Measurements from ENCODE around the gene TLCD5. TPM values are rescaled to one million over a fixed set of nuclear protein-coding genes. Genes with fewer than 3 reads are reported as not detected.
A peak's percentile ranks its signal among the peaks of the same experiment; 100 is the strongest.

TLCD5 gene
- total RNA-seq: 1 to 10 TPM in 2 of 4 donors, under 1 TPM in 2; 0.53 to 2.5 (median 1.4) TPM
- polyA plus RNA-seq: under 1 TPM; 0.39 to 0.94 (median 0.48) TPM
- long read RNA-seq, donor 1, full-length matches to known transcripts: 1 of 1 reads
- long read RNA-seq, donor 1, partial matches to known transcripts: 0 of 1 reads
- long read RNA-seq, donor 1, other reads (novel, unspliced or antisense): 0 of 1 reads
- long read RNA-seq, donor 2, partial matches to known transcripts: 0 of 1 reads
- long read RNA-seq, donor 2, other reads (novel, unspliced or antisense): 0 of 1 reads

DNA sequence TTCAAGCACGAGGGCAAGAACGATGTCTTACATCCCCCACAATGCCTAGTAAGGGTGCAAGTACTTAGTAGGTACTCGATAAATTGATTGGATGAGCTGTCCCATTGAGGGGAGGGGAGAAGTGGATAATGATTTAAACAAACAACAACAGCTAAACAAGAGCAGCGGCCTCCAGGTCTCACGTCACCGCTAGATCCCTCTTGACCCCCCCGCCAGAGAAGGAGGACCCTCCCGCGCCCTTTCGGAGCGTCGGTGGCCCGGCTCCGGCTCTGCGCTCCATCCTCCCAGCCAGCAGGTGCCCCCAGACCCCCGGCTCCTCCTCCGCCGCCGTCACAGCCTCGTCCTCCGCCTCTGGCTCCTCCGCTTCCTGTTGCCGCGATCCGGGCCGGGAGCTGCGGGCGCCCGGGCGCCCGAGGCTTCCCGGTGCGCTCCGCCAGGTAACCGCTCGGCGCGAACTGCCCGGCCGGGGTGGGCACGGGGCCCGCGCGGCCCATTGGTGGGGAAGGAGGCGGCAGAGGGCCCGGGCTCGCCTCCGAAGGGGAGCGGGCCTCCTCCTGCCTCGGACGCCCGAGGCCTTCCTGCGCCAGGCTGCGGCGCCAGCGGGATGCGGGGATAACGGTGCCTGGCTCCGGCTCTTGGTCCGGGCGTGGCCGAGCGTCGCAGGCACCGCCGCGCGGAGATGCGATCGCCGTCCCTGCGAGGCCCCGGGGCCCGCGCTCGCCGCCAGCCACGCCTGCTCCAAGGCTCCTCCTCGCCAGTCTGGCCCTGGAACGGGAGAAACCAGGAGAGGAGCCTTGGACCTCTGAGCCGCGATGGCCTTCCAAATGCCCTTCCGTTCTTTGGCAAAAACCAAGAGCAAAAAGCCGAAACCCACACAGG, at the start of gene TLCD5:
TSS of gene TLCD5 (plus strand) at position 368 of the 879 bp plus-strand sequence. CDS start 2,143 bp downstream, outside the sequence.
- TF ChIP-seq, protein P1, sequence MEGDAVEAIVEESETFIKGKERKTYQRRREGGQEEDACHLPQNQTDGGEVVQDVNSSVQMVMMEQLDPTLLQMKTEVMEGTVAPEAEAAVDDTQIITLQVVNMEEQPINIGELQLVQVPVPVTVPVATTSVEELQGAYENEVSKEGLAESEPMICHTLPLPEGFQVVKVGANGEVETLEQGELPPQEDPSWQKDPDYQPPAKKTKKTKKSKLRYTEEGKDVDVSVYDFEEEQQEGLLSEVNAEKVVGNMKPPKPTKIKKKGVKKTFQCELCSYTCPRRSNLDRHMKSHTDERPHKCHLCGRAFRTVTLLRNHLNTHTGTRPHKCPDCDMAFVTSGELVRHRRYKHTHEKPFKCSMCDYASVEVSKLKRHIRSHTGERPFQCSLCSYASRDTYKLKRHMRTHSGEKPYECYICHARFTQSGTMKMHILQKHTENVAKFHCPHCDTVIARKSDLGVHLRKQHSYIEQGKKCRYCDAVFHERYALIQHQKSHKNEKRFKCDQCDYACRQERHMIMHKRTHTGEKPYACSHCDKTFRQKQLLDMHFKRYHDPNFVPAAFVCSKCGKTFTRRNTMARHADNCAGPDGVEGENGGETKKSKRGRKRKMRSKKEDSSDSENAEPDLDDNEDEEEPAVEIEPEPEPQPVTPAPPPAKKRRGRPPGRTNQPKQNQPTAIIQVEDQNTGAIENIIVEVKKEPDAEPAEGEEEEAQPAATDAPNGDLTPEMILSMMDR (IDR thresholded peaks at IDR 0.05): no peak
- peak within 1 kb of the TSS; percentile 77 for H3K4me3 ChIP-seq
- H3K4me1 ChIP-seq: peaks cover 5% of the 10 kb centered on the region
- WGBS, 3 donors: 1 to 4% (median 3%) methylated on average over 61 to 84 of the region's 84 CpGs
- intact Hi-C loops (cut with DNase I): loop anchor here in 1 of 2 donors (5.0 kb wide), 1 partner anchor 362 kb away; no protein-coding TSS in a partner anchor
- DNase-seq (peak; percentile 63 to 75), ATAC-seq (peak; percentile 60 to 76 (median 72))
- peaks cover 2 to 19% (median 3%) of the 10 kb centered on the region in 3 donors for H3K27me3 ChIP-seq (ENCODE audit: insufficient read depth in 3 of 3, low read length in 2 of 3)
- no peaks in the 10 kb centered on the region for H3K36me3 ChIP-seq (ENCODE audit: insufficient read depth in 1 of 2, low read depth in 1 of 2)
- H3K9me3 ChIP-seq: no peaks in the 10 kb centered on the region
- H3K27ac ChIP-seq: peak within 1 kb of the TSS; percentile 82

DNA sequence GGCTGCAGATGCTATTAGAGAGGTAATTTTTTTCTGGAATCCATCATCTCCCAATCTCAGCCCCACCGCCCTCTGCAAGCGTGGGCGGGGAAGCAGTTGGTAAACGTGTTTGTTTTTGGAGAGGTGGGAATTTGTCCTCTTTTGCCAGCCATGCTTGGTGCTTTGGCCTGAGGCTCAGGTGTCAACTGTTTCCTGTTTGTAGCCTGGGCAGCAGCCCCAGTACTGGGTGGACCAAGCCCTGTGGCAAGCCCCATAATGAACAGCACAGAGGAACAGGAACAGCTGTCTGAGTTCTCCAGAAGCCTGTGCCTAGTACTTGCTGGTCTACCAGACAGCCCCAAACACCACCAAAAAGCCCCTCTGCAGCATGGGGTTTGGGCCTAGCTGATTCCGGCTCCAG, 45.6 kb upstream of the TLCD5 start:
- Histone ChIP-seq H3K9me3 (no peaks in the 10 kb centered on the region), H3K4me1 (no peaks in the 10 kb centered on the region), H3K36me3 (ENCODE audit: insufficient read depth in 1 of 2, low read depth in 1 of 2) (no peaks in the 10 kb centered on the region), H3K27ac (no peak overlapping the region), H3K27me3 (ENCODE audit: insufficient read depth in 3 of 3, low read length in 2 of 3) (peaks cover 0 to 2% (median 0%) of the 10 kb centered on the region in 3 donors), H3K4me3 (no peak overlapping the region)
- intact Hi-C loops (cut with DNase I): no loop called here
- WGBS, 3 donors: 79 to 80% (median 79%) methylated on average over 5 of the region's 5 CpGs
- DNase-seq (no peak), ATAC-seq (no peak)
- TF ChIP-seq, protein P1 (IDR thresholded peaks at IDR 0.05): no peak

DNA sequence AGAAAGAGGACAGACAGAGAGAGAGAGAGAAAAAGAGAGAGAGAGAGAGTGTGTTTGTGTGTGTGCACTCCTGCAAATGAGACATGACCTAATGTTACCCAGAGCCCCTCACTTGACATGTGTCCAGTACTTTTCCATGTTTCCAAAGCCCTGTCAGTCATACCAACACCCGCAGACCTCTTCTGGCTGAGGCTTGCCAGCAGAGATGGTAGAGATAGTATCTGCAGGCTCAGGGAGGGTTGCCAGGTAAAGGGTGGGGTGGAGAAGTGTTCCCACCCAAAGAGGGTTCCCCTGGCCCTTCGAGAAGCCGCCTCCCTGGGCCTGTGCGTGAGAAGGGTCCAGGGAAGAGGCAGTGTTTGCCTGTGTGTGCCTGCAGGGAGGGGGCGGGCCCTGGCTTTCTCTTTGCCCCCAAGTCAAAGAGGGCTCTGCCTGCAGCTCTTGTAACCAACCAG, 44.5 kb upstream of the TLCD5 start:
- Histone ChIP-seq H3K9me3 (no peaks in the 10 kb centered on the region), H3K27ac (no peak overlapping the region), H3K4me1 (no peaks in the 10 kb centered on the region), H3K36me3 (ENCODE audit: insufficient read depth in 1 of 2, low read depth in 1 of 2) (no peaks in the 10 kb centered on the region), H3K27me3 (ENCODE audit: insufficient read depth in 3 of 3, low read length in 2 of 3) (no peaks in the 10 kb centered on the region), H3K4me3 (no peak overlapping the region)
- DNase-seq (no peak), ATAC-seq (no peak)
- 74 to 83% (median 77%) methylated on average over 5 of the region's 5 CpGs for WGBS, 3 donors
- TF ChIP-seq, protein P1 (IDR thresholded peaks at IDR 0.05): no peak
- intact Hi-C loops (cut with DNase I): loop anchor here in 1 of 2 donors (10.0 kb wide), 1 partner anchor 626 kb away; no protein-coding TSS in a partner anchor

DNA sequence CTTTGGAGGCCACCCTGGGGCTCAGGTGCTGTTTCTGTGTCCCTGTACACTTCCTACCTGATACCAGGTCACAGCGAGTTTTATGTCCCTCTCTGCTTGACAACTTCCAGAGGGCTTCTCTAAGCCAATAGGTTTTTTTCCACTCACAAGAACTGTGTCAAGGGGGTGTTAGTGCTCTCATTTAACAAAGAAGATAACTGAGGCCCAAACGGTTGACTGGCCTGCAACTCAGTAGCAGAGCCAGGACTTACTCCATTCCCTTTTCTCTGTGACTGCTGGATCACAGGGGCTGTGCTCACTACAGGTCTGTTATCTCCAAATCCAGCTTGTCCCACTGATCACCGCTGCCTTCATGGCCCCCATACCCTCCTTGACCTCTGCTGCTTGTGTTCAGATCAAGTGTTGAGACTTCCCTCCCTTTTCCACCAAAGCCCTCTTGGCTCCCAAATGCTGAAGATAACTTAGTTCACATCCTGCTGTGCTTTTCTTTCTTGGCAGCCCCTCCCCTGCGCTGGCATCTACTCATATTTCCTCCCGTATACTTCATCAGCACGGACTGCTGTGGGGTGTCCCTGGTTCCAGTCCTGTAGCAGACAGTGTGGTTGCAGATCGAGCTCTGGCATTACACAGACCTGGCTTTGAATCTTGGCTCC, 43.8 kb upstream of the TLCD5 start:
- no peaks in the 10 kb centered on the region for H3K9me3 ChIP-seq
- intact Hi-C loops (cut with DNase I): loop anchor here in 1 of 2 donors (10.0 kb wide), 1 partner anchor 626 kb away; no protein-coding TSS in a partner anchor
- H3K4me3 ChIP-seq: no peak overlapping the region
- 36 to 50% (median 40%) methylated on average over 7 of the region's 7 CpGs for WGBS, 3 donors
- H3K27ac ChIP-seq: no peak overlapping the region
- no peaks in the 10 kb centered on the region for H3K4me1 ChIP-seq
- no peaks in the 10 kb centered on the region for H3K27me3 ChIP-seq (ENCODE audit: insufficient read depth in 3 of 3, low read length in 2 of 3)
- no peak for ATAC-seq
- DNase-seq: no peak
- H3K36me3 ChIP-seq (ENCODE audit: insufficient read depth in 1 of 2, low read depth in 1 of 2): no peaks in the 10 kb centered on the region
- TF ChIP-seq, protein P1 (IDR thresholded peaks at IDR 0.05): no peak

Measured in psoas muscle (tissue), 8 donors.